H54 (cell line): ENCODE measurements around the gene PPP1R14C.
"Not testable (repeated sequence)": the region's sequence is repeated elsewhere in the genome, so short reads cannot be mapped to it uniquely, and the experiment has no call there.

Experiments used
- DNase-seq: peaks from one replicate; pipeline ENCODE4 v3.0.0; 2011; ENCODE audit warnings: low spot score, mixed read lengths; ENCODE audit not compliant: insufficient read length
- FAIRE-seq: peaks from 3 replicates; lab custom pipeline; 2011; peaks lifted over from hg19 to GRCh38; lab: Jason Lieb, UNC
- POLR2A ChIP-seq: IDR thresholded peaks from 2 replicates; pipeline ENCODE4 v1.6.1; 2011; ENCODE audit warnings: low read depth, mild to moderate bottlenecking, low read length

Gene PPP1R14C

DNA sequence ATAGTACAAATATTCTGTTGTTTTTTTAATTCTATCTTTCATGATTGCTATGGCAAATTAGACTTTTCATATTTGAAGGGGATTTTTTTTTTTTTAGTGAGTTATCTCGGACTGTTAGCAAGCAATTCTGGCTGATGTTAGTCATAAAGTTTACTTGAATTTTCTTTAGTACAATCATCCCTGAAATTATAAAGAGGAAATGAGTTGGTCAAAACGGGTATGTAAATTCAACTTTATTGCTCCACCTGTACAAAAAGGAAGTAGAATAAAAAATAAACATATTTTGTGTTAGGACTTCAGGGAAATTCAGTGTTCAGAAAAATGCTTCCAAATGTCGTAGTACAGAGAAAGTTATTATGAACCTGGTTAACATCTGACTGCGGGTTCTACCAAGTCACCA is 40.3 kb downstream of the PPP1R14C start:
- TF ChIP-seq POLR2A, result no peak
- no peak for DNase-seq
- FAIRE-seq, result no peak

DNA sequence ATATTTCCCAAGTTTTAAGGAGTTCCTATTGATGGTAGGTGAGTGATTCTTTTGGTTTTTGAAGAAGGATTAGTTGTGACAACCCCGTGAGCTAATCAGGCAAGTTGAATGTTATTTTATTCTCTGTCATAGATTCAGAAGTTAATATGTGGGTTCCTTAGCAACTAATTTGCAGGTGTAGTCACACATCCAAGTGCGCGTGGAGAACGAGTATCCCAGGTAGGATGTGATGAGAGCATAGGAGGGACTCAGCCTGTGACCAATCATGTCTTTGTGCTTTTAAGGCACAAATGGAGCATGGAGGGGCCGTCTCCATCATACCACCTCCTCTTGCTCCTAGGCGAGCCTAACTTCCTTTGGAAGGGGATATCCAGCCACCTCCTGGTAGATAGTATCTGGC is 41.1 kb downstream of the PPP1R14C start:
- no peak for TF ChIP-seq POLR2A
- FAIRE-seq (no peak), DNase-seq (no peak)

DNA sequence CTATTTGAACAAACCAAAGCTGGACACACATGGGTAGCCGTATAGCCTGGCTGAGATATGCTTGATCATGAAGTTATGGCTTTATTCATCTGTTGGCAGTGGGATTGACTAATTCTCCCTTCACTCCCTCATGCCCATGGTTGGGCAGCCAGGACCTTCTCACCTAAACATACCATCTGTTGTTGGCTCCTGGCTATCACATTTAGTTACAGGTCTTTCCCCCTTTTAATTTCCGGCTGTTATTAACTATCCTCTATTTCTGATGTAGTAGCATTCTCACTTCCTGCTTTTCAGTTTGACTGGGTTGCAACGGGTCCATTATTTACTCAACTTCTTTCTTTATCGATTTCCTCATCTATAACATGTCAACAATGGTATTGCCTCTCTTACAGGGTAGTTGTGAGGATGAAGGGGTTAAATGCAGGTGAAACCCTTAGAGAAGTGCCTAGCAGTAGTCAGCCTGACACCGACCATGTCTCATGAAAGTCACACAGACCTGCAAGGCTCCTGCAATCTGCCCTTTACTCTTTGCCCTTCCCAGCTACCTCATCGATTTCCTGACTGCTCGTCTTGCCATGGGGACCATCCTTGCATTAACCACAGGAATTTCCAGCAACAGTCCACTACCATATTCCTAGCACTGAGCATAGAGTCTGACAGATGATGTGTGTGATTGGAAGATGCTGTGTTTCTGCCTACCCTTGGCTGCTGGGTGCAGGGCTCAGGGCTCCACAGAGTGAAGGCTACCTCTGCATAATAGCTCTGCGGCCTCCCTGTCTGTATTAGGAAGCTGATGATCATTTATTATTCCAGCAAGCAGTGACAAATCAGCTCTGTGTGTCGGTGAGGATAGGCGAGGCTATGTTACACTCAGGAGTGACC is 42.2 kb downstream of the PPP1R14C start:
- FAIRE-seq (no peak), DNase-seq (no peak)
- no peak for TF ChIP-seq POLR2A

DNA sequence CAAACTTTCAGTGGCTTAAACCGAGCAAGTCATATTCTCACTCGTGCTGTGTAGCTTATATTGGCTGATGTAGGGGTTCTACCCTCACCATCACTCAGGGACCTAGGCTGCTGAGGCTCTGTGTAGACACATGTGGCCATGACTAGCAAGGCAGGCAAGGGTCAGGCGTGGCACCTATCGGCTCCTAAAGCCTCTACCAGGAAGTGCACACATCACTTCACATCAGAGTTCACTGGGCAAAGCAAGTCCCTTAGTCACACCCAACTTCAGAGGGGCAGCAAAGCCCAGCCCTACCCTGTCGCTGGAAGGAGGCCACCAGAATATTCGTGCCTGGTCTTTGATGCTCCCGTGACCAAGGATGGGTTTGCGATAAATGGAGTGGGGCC is 42.9 kb downstream of the PPP1R14C start:
- no peak for TF ChIP-seq POLR2A
- no peak for DNase-seq
- FAIRE-seq, result no peak

DNA sequence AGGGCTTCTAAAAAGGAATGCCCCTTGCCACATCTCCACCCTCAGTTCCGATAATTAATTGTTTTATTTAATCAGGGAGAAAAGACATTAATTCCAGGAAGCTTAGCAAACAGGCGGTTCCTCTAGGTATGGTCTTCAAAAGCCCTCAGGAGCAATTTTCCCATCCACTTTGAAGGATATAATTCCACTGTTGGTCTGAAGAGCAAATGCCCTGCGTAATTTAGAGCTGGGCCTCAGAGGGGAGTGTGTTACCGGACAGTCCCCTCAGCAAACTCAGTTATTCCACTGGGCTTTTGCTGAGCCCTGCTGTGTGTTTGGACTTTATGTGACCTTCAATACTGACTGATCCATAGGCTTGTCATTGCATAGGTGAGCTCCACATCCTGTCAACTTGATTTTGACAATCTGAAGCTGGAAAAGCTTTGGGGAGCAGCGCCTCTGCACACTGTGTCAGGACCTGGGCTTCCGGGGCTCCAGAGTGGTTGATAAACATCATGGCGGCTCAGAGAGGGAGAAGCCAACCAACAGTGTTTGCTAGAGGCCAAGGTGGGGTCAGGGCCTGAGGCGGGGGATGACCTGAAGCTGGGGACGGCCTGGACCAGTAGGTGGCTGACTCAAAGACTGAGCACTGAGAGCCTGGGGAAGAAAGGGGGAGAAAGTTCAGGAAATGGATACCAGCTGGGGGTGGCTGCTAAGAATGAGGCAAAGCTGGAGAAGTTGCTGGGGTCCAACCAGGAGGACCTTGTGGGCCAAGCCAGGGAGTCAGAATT is 43.5 kb downstream of the PPP1R14C start:
- DNase-seq (no peak), FAIRE-seq (no peak)
- TF ChIP-seq POLR2A, result no peak

DNA sequence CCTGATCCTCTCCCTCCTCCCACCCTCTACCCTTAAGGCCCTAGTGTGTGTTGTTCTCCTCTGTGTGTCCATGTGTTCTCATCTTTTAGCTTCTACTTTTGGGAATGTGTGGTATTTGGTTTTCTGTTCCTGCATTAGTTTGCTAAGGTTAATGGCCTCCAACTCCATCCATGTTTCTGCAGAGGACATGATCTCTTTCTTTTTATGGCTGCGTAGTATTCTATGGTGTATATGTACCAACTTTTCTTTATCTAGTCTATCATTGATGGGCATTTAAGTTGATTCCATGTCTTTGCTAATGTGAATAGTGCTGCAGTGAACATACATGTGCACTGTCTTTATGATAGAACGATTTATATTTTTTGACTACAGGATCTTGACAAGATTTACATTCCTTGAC is 44.6 kb downstream of the PPP1R14C start:
- not testable (repeated sequence) for FAIRE-seq, DNase-seq

DNA sequence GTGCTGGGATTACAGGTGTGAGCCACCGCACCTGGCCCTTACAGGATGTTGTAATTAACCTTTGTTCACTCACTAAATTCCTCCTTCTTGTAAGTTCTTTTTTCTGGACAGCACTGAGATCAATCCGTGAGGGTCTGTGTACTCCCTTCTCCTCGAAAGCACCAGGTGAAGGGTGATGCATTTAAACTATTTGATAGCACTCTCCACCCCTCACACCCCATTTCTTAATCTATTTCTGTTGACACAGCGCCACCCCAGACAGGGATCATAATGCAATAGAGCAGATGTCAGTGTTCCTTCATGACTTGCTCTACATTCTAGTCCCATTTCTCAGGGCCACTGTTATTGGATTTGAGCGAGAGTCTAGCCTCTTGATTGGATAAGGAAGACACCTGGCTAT is 46.3 kb downstream of the PPP1R14C start:
- no peak for DNase-seq
- FAIRE-seq, result no peak
- no peak for TF ChIP-seq POLR2A

DNA sequence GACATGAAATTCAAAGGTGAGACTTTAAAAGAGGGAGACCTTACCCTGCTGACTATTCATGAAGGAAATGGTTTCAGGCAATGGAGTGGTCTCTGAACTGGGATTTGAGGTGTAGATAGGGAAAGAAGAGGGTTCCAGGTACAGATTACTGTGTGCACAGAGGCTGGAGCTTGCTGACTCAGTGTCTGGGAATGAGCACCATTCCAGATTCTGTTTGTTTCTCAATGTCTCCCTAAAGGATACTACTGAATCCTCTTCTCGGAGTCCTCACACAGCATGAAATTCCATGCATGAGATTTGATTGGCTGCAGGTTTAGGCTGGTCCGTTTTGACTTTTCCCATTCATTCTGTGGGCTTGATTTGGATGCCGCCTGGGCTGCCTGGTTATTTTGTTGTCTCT is 49.0 kb downstream of the PPP1R14C start:
- FAIRE-seq (no peak), DNase-seq (no peak)
- TF ChIP-seq POLR2A, result no peak

DNA sequence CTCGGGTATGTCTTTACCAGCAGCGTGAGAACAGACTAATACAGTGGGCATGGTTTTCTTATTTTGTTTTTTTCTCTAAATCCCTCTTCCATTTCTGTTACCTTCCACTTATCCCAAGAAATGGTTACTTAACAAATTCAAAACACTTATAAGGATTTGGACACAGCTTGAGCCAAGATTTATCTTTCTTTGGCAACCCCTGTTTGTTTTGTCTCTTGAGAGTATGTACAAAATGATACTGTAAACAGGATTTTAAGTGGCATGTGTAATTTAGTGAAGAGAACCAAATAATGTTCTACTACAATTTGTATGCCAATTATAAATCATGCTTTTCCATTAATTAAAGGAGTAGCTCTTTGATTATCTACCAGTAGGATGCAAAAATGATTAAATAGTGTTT is 51.4 kb downstream of the PPP1R14C start:
- TF ChIP-seq POLR2A, result no peak
- DNase-seq, result no peak
- no peak for FAIRE-seq

DNA sequence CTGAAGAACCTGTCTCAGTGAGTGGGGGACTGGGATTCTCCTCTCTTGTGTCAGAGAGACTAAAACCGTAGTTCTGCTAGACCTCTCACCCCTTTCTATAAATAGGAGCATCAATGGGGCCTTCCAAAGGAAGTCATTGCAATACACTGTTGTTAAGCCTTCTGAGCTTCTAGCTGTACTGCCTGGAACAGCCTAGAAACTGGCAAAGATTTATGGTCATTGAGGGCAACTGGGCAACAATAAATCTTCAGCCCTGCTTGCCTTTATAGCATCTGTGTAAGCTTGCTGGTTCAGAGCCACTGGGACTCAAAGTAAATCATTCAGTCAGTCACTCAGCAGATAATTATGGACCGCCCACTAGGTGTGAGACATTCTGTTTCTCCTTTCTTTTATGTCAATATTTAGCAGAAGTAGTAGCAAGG is 53.2 kb downstream of the PPP1R14C start:
- no peak for DNase-seq
- no peak for FAIRE-seq
- TF ChIP-seq POLR2A, result no peak

DNA sequence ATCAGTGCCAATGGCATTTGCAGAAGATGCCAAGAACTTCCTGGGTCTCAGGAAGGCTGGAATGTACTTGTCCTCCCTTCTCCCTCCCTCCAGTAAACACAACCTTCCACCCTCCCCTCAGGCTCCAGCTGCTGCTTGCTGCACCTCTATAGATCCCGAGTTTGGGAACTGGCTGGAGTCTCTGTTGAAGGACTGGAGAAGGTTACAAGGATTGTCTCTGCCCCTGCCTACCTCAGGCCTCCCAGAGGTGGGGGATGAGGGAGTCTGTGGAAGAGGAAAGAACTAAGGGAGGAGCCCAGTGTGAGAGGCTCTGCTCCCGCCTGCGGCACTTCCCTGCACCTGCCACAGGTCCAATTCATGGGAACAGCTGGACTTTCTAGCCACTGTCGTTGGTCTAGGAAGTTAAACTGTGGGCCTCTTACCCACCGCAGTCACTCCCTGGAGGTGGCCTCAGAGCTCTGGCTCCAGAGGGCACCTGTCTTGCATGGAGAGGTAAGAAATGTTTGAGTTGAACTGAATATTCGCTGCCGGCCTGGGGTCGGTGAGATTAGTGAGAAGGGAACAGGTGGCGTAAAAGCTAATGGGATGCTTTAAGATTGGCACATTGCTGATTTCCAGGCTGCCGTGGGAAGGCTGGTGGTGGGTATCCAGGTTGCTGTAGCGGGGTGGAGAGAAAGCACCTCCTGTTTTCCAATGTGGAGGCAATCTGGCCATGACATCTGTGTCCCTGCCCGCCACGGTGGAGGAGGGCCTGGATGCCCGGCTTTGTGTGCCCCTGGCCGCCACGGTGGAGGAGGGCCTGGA is 54.3 kb downstream of the PPP1R14C start:
- no peak for DNase-seq
- no peak for FAIRE-seq
- TF ChIP-seq POLR2A, result no peak

DNA sequence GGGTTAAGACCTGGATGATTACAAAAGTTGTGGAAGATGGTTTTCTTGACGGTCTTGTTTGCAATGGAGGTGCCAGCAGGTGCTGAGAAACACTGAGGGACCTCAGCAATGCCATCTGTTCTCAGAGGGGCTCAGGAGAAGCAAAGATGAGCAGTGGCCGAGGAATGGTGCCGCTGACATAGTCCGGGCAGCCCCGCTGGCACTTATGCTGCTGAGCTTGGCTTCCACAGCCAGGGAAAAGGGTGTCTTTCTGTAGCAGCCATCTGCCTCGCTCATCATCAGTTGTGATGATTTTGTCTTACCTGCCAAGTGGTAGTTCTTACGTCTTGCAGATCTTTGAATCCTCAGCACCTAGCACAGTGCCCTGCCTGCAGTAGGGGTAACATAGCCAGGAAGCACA is 55.7 kb downstream of the PPP1R14C start:
- no peak for FAIRE-seq
- no peak for TF ChIP-seq POLR2A
- no peak for DNase-seq

DNA sequence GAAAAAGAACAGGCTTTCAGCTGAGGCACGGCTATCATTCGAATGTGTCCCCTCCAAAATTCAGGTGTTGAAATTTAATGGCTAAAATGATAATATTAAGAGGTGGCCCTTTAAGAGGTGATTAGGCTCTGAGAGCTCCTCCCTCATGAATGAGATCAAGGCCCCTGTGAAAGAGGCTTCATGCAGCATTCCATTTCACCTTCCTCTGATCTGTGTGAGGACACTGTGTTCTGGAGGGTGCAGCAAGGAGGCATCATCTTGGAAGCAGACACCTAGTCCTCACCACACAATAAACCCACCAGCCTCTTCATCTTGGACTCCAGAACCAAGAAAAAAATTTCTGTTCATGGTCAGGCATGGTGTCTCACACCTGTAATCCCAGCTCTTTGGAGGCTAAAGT is 56.4 kb downstream of the PPP1R14C start:
- TF ChIP-seq POLR2A, result no peak
- FAIRE-seq, result no peak
- DNase-seq, result no peak
